Tibial nerve (tissue), 4 donors: ENCODE results near the gene CEP104. TPM values are rescaled to one million over a fixed set of nuclear protein-coding genes. Genes with fewer than 3 reads are reported as not detected.

Experiments
- DNase-seq, 2 donors: peaks; one replicate each; pipeline ENCODE4 v3.0.0-alpha.2; 2019; ENCODE audit warnings: low spot score in 2 of 2
- H3K27ac ChIP-seq, 4 donors: fragments of 200-600 bp; sonication (generic) in 3 of 4; one replicate each; pipeline ENCODE4 v1.5.1; 2017 to 2019; ENCODE audit warnings: mild to moderate bottlenecking in 1 of 4
- H3K27me3 ChIP-seq, 2 donors: fragments of 200-600 bp; sonication (generic) in 1 of 2; one replicate each; pipeline versions ENCODE4 v1.5.1 to v1.6.0; 2017 to 2019
- H3K36me3 ChIP-seq, 3 donors: fragments of 200-600 bp; sonication (generic); one replicate each; pipeline ENCODE4 v1.5.1; 2018 to 2019
- H3K4me1 ChIP-seq, 4 donors: fragments of 200-600 bp; sonication (generic) in 3 of 4; one replicate each; pipeline ENCODE4 v1.5.1; 2017 to 2019
- H3K4me3 ChIP-seq, 4 donors: fragments of 200-600 bp; sonication (generic) in 3 of 4; one replicate each; pipeline ENCODE4 v1.5.1; 2017 to 2019; ENCODE audit warnings: mild to moderate bottlenecking in 1 of 4, moderate library complexity in 1 of 4
- H3K9me3 ChIP-seq, 4 donors: fragments of 200-600 bp; sonication (generic) in 3 of 4; one replicate each; pipeline ENCODE4 v1.5.1; 2017 to 2019
- CTCF ChIP-seq, 5 experiments: fragments of 200-600 bp in 3 of 5; fragments of 450-650 bp in 2 of 5; sonication (generic) in 3 of 5; IDR thresholded peaks; one replicate each; pipeline ENCODE4 v1.5.1; 2016 to 2019; ENCODE audit warnings: antibody characterized with exemption in 5 of 5, mild to moderate bottlenecking in 3 of 5, moderate library complexity in 2 of 5
- EP300 ChIP-seq, 2 donors: sonication (generic); formaldehyde crosslinking; IDR thresholded peaks; one replicate each; pipeline ENCODE4 v1.6.1; 2017; ENCODE audit warnings: antibody characterized with exemption in 2 of 2, mild to moderate bottlenecking in 1 of 2
- POLR2A ChIP-seq, 2 donors: fragments of 450-650 bp; IDR thresholded peaks; one replicate each; pipeline ENCODE4 v1.6.1; 2017; ENCODE audit warnings: antibody characterized with exemption in 2 of 2, mild to moderate bottlenecking in 2 of 2, moderate library complexity in 2 of 2
- WGBS, 2 donors: methylation state at CpG; one replicate each; pipeline ENCODE4 v1.1.5; 2018; 5-methylcytosine and 5-hydroxymethylcytosine counted together
- total RNA-seq, 4 donors: library from RNA; depleted of rRNA; stranded (reverse); fragments of >200 nt; gene quantifications; one replicate each; pipeline ENCODE4 v1.1.0, GENCODE V29; 2016

CEP104 gene
- total RNA-seq, 4 donors from 2014 or later, result 41.5 to 68.6 (median 48.0) TPM

GRCh38 chr1:3902111-3902511 is 45.1 kb upstream of the CEP104 start:
- Histone ChIP-seq H3K27me3 (no peaks in the 10 kb centered on the region), H3K4me3 (no peak overlapping the region), H3K4me1 (peaks cover 0 to 16% (median 2%) of the 10 kb centered on the region in 4 donors), H3K36me3 (peaks cover 0 to 4% (median 0%) of the 10 kb centered on the region in 3 donors), H3K27ac (no peak overlapping the region), H3K9me3 (peaks cover 0 to 14% (median 0%) of the 10 kb centered on the region in 4 donors)
- no peak for DNase-seq
- TF ChIP-seq POLR2A (IDR thresholded peaks at IDR 0.05), result no peak
- WGBS, 2 donors, result 94 to 95% methylated on average over 15 of the region's 15 CpGs

GRCh38 chr1:3900969-3901529 is 44.0 kb upstream of the CEP104 start:
- peak overlapping the region; percentile 87 to 99 (median 94) for H3K27ac ChIP-seq
- peak; percentile 97 to 98 for DNase-seq
- peak in 1 of 2 donors; percentile 46 for TF ChIP-seq POLR2A (IDR thresholded peaks at IDR 0.05)
- peak in 1 of 5 experiments; percentile 15 for TF ChIP-seq CTCF (IDR thresholded peaks at IDR 0.05)
- TF ChIP-seq EP300 (IDR thresholded peaks at IDR 0.05), result peak; percentile 49 to 72
- peak overlapping the region; percentile 72 to 98 (median 91) for H3K4me3 ChIP-seq
- peaks cover 0 to 20% (median 0%) of the 10 kb centered on the region in 4 donors for H3K9me3 ChIP-seq
- no peaks in the 10 kb centered on the region for H3K27me3 ChIP-seq
- H3K36me3 ChIP-seq, result peaks cover 0 to 9% (median 0%) of the 10 kb centered on the region in 3 donors
- H3K4me1 ChIP-seq, result peaks cover 0 to 16% (median 2%) of the 10 kb centered on the region in 4 donors
- 0 to 1% methylated on average over 18 to 21 of the region's 51 CpGs for whole genome bisulfite sequencing, 2 donors

GRCh38 chr1:3900150-3900968 is 43.3 kb upstream of the CEP104 start, which contains the start of gene C1orf174:
Gene C1orf174 (minus strand): TSS chr1:3900272. CDS start chr1:3900186, 86 bp downstream.
- Histone ChIP-seq H3K36me3 (peaks cover 0 to 16% (median 0%) of the 10 kb centered on the region in 3 donors), H3K4me1 (peaks cover 0 to 16% (median 2%) of the 10 kb centered on the region in 4 donors), H3K4me3 (peak within 1 kb of the TSS; percentile 72 to 98 (median 91)), H3K9me3 (peaks cover 0 to 20% (median 0%) of the 10 kb centered on the region in 4 donors), H3K27ac (peak within 1 kb of the TSS; percentile 87 to 99 (median 94)), H3K27me3 (no peaks in the 10 kb centered on the region)
- WGBS, 2 donors, result 0% methylated on average over 32 to 53 of the region's 58 CpGs
- peak in 1 of 5 experiments; percentile 15 for TF ChIP-seq CTCF (IDR thresholded peaks at IDR 0.05)
- TF ChIP-seq POLR2A (IDR thresholded peaks at IDR 0.05), result peak in 1 of 2 donors; percentile 5
- TF ChIP-seq EP300 (IDR thresholded peaks at IDR 0.05), result peak; percentile 22 to 85
- peak; percentile 93 to 94 for DNase-seq

- H3K9me3 ChIP-seq, result peaks cover 0 to 20% (median 0%) of the 10 kb centered on the region in 4 donors
- H3K36me3 ChIP-seq, result peaks cover 0 to 22% (median 0%) of the 10 kb centered on the region in 3 donors
- WGBS, 2 donors, result 0% methylated on average over 11 to 16 of the region's 26 CpGs
- no peak for DNase-seq
- peak overlapping the region; percentile 87 to 99 (median 94) for H3K27ac ChIP-seq
- peak overlapping the region; percentile 72 to 98 (median 91) for H3K4me3 ChIP-seq
- TF ChIP-seq CTCF (IDR thresholded peaks at IDR 0.05) (no peak), POLR2A (IDR thresholded peaks at IDR 0.05) (no peak), EP300 (IDR thresholded peaks at IDR 0.05) (no peak)
- H3K27me3 ChIP-seq, result no peaks in the 10 kb centered on the region
- H3K4me1 ChIP-seq, result peaks cover 0 to 16% (median 2%) of the 10 kb centered on the region in 4 donors
These were observed 42.7 kb upstream of the CEP104 start for GRCh38 chr1:3899754-3900149.

- peaks cover 0 to 16% (median 2%) of the 10 kb centered on the region in 4 donors for H3K4me1 ChIP-seq
- peaks cover 0 to 25% (median 0%) of the 10 kb centered on the region in 3 donors for H3K36me3 ChIP-seq
- TF ChIP-seq CTCF (IDR thresholded peaks at IDR 0.05) (no peak), EP300 (IDR thresholded peaks at IDR 0.05) (no peak), POLR2A (IDR thresholded peaks at IDR 0.05) (no peak)
- DNase-seq, result no peak
- H3K27ac ChIP-seq, result peak overlapping the region; percentile 87 to 99 (median 94)
- H3K9me3 ChIP-seq, result peaks cover 0 to 20% (median 0%) of the 10 kb centered on the region in 4 donors
- 40 to 42% methylated on average over 10 of the region's 10 CpGs for WGBS, 2 donors
- H3K27me3 ChIP-seq, result no peaks in the 10 kb centered on the region
- H3K4me3 ChIP-seq, result peak overlapping the region; percentile 72 to 98 (median 91)
These were observed 42.2 kb upstream of the CEP104 start for GRCh38 chr1:3898994-3899753.
